T-helper 17 cell (primary cell): Measurements from ENCODE around the gene ZNF157. TPM values are rescaled to one million over a fixed set of nuclear protein-coding genes. Genes with fewer than 3 reads are reported as not detected.
"Not testable (repeated sequence)": the region's sequence is repeated elsewhere in the genome, so short reads cannot be mapped to it uniquely, and the experiment has no call there.

Experiments
- ATAC-seq: fragments of 150-1000 bp; cut with Tn5 transposase; 2 replicates; pipeline ENCODE4 v1.10.0; 2021; ENCODE audit warnings: mild to moderate bottlenecking, moderate library complexity
- DNase-seq, 3 donors: peaks; one replicate each; pipeline versions ENCODE4 v3.0.0 to v3.0.0-alpha.2; 2020 to 2021
- H3K9me3 ChIP-seq: one replicate; pipeline ENCODE4 v1.7.0; 2013; ENCODE audit warnings: low read length, mild to moderate bottlenecking; ENCODE audit not compliant: control insufficient read depth, poor library complexity, severe bottlenecking
- H3K27ac Mint-ChIP-seq: one replicate; pipeline ENCODE4 v1.8.0; 2022; ENCODE audit warnings: mild to moderate bottlenecking, moderate library complexity, mixed read lengths
- H3K27me3 Mint-ChIP-seq: one replicate; pipeline ENCODE4 v1.8.0; 2022; ENCODE audit warnings: mixed read lengths
- H3K36me3 Mint-ChIP-seq: one replicate; pipeline ENCODE4 v1.8.0; 2022; ENCODE audit warnings: low read depth, mixed read lengths
- H3K4me1 Mint-ChIP-seq: one replicate; pipeline ENCODE4 v1.8.0; 2022; ENCODE audit warnings: mild to moderate bottlenecking, mixed read lengths
- H3K4me3 Mint-ChIP-seq: one replicate; pipeline ENCODE4 v1.8.0; 2022; ENCODE audit warnings: mild to moderate bottlenecking, moderate library complexity, mixed read lengths
- total RNA-seq, 4 donors: library from RNA in 2 of 4; stranded (reverse) in 2 of 4; gene quantifications; one replicate each; pipeline ENCODE4 v1.2.3 and lab custom pipeline; 2022 to 2026

ZNF157 gene
- total RNA-seq (under 1 TPM; 0.47 to 0.55 TPM), total RNA-seq (lab: John Stamatoyannopoulos, UW) (0.58 to 0.60 reads per million in 2 donors)

DNA sequence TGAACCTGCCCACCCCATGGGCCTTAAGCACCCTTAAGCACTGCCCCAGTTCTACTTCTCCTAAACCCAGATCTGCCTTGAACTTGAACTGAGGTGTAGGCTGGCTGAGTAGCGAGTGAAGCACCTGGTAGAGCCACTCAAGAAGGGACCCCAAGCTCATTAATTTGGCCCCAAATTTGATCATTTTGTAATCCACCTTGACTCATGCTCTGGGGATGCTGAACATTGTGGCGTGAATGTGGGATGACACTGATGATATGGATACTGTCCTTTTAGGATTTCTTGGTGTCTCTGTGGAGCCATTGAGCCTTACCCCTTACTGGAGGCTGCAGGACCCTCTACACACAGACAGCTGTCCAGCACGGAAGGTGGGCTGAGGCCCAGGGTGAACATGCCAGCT, at the start of gene ZNF157:
TSS of gene ZNF157 (plus strand) at position 301 of the 400 bp plus-strand sequence. CDS start at position 392, 91 bp downstream.
- H3K9me3 ChIP-seq, result no peaks in the 10 kb centered on the region
- ATAC-seq (no peak), DNase-seq (no peak)
- H3K4me1 Mint-ChIP-seq, result peaks cover 9% of the 10 kb centered on the region
- H3K36me3 Mint-ChIP-seq, result no peaks in the 10 kb centered on the region
- no peak within 1 kb of the TSS for H3K4me3 Mint-ChIP-seq
- no peak within 1 kb of the TSS for H3K27ac Mint-ChIP-seq
- no peaks in the 10 kb centered on the region for H3K27me3 Mint-ChIP-seq

DNA sequence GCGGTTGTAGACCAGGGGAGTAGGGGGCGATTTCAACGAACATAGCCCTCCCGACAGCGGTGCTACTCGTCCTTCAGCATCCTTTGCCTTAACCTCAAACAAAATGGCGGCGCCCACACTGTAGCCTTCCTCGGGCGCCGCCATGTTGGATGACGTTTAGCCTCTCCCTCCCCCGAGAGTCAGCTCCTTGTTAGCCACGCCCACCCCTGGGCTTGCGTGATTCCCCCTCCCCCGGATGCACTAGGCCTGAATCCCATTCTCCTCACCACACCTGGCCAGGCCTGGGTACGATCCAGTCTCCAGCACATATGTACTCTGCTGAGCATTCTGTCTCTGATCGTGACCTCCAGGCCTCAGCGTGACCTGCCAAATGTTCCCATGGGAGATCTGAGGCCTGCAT, 49.0 kb upstream of the ZNF157 start:
- no peaks in the 10 kb centered on the region for H3K9me3 ChIP-seq
- DNase-seq, result no peak
- Mint-ChIP-seq H3K4me3 (no peak overlapping the region), H3K27ac (no peak overlapping the region), H3K36me3 (no peaks in the 10 kb centered on the region), H3K27me3 (no peaks in the 10 kb centered on the region), H3K4me1 (no peaks in the 10 kb centered on the region)
- ATAC-seq, result no peak

DNA sequence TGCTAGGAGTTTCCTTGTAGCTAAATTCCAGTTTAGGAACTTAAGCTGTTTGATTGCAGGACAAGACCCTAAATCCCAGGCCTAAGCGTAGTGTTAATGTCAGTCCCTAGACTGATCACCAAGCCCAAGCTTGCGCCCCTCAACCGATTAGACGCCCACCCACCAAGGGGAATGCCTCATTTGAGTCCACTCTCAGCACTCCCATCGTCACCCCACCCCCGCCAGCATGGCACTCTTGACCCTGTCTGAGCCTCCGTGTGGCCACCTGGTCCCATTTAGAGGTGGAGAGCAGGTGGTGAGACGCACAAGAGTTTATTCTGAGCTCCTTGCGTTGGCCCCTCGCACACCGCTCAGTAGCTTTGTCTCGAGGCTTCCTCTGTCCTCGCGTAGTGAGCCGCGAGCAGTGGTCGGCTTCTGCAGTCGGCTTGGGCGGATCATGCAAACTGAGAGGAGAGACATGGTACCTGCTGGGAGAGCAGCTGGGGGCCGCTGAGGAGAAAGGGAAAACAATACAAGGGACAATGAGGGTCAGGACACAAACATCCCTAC, 48.5 kb upstream of the ZNF157 start:
- no peak for DNase-seq
- H3K4me3 Mint-ChIP-seq, result no peak overlapping the region

DNA sequence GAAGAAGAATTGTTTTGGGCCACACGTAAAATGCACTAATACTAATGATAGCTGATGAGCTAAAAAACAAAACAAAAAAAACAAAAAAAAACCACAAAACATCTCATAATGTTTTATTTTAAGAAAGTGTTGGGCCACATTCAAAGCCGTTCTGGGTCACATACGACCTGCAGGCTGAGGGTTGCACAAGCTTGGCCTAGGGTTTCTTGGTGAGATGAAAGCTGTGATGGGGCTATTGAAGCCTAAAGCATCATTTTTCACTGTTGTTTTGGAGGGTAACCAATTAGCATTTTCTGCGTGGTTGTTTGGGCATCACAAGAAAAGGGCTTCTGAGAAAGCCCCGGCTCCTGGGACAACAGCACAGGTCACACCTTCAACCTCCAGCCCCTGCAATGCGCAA, 42.5 kb upstream of the ZNF157 start:
- DNase-seq (no peak), ATAC-seq (no peak)
- Mint-ChIP-seq H3K4me1 (no peaks in the 10 kb centered on the region), H3K27me3 (no peaks in the 10 kb centered on the region), H3K4me3 (no peak overlapping the region), H3K36me3 (no peaks in the 10 kb centered on the region), H3K27ac (no peak overlapping the region)
- H3K9me3 ChIP-seq, result no peaks in the 10 kb centered on the region

More for the DNA sequence above, 48.5 kb upstream of the ZNF157 start:
- no peaks in the 10 kb centered on the region for H3K9me3 ChIP-seq
- no peaks in the 10 kb centered on the region for H3K27me3 Mint-ChIP-seq
- no peak overlapping the region for H3K27ac Mint-ChIP-seq
- no peaks in the 10 kb centered on the region for H3K36me3 Mint-ChIP-seq
- H3K4me1 Mint-ChIP-seq, result no peaks in the 10 kb centered on the region
- ATAC-seq, result no peak

DNA sequence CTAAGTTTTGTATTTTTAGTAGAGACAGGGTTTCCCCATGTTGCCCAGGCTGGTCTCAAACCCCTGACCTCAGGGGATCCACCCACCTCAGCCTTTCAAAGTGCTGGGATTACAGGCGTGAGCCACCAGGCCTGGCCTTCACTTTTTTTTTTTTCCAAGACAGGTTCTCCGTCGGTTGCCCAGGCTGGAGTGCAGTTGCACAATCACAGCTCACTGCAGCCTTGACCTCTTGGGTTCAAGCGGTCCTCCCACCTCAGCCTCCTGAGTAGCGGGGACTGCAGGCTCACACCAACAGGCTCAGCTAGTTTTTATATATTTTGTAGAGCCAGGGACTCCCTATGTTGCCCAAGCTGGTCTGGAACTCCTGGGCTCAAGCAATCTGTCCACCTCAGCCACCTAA, 37.6 kb upstream of the ZNF157 start:
- ATAC-seq, H3K9me3 ChIP-seq, DNase-seq, H3K36me3 Mint-ChIP-seq, H3K4me1 Mint-ChIP-seq, H3K4me3 Mint-ChIP-seq, H3K27ac Mint-ChIP-seq, H3K27me3 Mint-ChIP-seq: not testable (repeated sequence)

DNA sequence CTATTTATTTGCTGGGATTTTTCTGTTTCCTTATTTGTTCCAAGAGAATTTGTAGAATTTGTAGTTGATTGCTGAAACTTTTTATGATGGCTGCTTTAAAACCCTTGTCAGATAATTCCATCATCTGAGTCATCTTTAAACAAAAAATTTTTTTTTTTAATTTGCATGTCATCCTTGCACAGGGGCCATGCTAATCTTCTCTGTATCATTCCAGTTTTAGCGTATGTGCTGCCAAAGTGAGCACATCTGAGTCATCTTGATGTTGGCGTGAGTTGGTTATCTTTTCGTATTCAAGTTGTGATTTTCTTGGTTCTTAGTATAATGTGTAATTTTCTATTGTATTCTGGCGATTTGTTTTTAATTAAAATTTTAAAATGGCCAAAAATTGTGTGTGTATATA, 18.7 kb upstream of the ZNF157 start:
- Mint-ChIP-seq H3K4me1 (no peaks in the 10 kb centered on the region), H3K27ac (no peak overlapping the region), H3K36me3 (no peaks in the 10 kb centered on the region), H3K4me3 (no peak overlapping the region), H3K27me3 (no peaks in the 10 kb centered on the region)
- no peaks in the 10 kb centered on the region for H3K9me3 ChIP-seq
- no peak for ATAC-seq
- DNase-seq, result no peak

DNA sequence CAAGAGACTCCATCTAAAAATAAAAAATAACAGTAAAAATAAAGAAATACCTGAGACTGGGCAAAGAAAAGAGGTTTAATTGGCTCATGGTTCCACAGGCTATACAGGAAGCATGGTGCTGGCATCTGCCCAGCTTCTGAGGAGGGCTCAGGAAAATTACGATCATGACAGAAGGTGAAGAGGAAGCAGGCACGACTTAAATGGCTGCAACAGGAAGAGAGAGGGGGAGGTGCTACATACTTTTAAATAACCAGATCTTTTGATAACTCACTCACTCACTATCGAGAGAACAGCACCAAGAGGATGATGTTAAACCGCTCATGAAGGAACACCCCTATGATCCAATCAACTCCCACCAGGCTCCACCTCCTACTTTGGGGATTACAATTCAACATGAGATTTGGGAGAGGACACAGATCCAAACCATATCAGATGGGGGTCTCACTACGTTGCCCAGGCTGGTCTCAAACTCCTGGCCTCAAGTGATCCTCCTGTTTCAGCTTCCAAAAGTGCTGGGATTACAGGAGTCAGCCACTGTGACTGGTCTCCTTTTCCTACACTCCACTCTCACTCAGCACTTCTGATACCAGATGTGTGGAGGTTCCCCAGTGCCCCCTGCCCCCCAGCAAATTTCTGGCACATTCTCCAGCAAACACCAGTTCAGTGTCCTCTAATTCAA, 11.9 kb upstream of the ZNF157 start:
- DNase-seq, result no peak
- ATAC-seq, result peak; percentile 19

DNA sequence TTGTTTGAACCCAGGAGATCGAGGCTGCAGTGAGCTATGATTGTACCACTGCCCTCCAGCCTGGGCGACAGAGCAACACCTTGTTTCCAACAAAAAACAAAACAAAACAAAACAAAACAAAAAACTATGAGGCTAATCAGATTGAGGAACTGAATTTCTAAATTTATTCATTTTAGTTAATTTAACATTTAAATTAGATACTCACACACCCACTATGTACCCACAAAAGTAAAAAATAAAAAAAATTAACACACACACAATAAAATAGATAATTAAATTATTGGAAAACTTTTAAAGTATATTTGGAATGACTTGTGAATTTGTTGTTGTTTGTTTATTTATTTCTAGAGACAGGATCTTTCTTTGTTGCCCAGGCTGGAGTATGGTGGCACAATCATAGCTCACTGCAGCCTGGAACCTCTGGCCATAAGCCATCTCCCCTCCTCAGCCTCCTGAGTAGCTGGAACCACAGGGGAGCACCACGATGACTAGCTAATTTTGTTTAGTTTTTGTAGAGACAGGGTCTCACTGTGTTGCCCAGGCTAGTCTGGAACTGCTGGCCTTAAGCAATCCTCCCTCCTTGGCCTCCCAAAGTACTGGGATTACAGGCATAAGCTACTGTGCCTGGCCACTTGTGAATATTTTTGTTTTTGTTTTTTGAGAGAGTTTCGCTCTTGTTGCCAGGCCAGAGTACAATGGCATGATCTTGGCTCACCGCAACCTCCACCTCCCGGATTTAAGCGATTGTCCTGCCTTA, 9.8 kb upstream of the ZNF157 start:
- H3K27me3 Mint-ChIP-seq, result no peaks in the 10 kb centered on the region
- no peaks in the 10 kb centered on the region for H3K9me3 ChIP-seq
- H3K36me3 Mint-ChIP-seq, result no peaks in the 10 kb centered on the region
- no peak overlapping the region for H3K4me3 Mint-ChIP-seq
- ATAC-seq, result no peak
- no peak for DNase-seq
- peaks cover 18% of the 10 kb centered on the region for H3K4me1 Mint-ChIP-seq
- H3K27ac Mint-ChIP-seq, result no peak overlapping the region

More for the DNA sequence above, 11.9 kb upstream of the ZNF157 start:
- Mint-ChIP-seq H3K27me3 (no peaks in the 10 kb centered on the region), H3K4me1 (peaks cover 18% of the 10 kb centered on the region), H3K27ac (peak overlapping the region; percentile 66), H3K4me3 (peak overlapping the region; percentile 71), H3K36me3 (no peaks in the 10 kb centered on the region)
- H3K9me3 ChIP-seq, result no peaks in the 10 kb centered on the region

DNA sequence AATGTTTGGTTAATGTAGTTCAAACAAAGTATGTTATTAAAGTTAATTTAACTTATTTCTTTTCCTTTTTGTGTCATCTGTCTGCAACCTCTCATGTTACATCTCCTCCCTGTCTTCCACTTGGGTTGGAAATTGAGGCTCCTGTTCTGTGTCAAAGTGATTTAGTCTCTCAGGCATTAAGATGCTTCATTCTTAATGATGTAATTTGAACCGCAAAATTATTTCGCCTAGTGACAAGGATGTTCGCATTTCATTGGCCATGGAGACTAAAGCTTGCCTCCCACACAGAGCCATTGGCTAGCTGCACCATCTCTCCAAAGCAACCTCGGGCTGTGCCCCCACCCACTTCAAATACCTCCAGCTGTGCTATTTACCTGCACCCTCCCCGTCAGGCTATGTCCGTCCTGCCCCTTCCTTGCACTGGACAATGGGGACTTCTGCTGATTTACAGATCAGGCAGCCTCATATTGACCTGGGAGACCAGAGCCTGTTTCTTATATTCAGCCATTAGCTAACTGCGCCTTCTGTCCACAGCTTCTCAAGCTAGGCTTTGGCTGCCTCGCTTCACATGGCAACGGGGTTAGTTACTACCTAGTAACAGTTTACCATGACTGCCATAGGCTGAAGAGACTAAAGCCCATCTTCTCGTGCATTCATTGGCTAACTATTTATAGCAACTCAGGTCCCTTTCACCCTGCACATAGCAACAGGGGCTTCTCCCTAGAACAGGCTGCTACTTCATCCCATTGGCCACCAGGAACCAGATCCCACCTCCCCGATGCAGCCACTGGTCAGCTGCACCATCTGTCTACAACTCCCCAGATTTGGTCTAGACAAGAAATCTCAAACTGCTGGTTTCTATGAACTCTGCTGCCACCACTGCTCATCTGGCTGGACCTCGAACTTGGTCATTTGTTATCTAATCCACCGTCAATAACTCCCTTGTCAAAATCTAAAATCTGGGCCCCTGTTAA, 8.6 kb upstream of the ZNF157 start:
- Mint-ChIP-seq H3K4me3 (no peak overlapping the region), H3K4me1 (peaks cover 25% of the 10 kb centered on the region), H3K27me3 (no peaks in the 10 kb centered on the region), H3K36me3 (no peaks in the 10 kb centered on the region), H3K27ac (peak overlapping the region; percentile 34)
- DNase-seq (peak; percentile 6 to 20 (median 12)), ATAC-seq (peak; percentile 75)
- no peaks in the 10 kb centered on the region for H3K9me3 ChIP-seq

DNA sequence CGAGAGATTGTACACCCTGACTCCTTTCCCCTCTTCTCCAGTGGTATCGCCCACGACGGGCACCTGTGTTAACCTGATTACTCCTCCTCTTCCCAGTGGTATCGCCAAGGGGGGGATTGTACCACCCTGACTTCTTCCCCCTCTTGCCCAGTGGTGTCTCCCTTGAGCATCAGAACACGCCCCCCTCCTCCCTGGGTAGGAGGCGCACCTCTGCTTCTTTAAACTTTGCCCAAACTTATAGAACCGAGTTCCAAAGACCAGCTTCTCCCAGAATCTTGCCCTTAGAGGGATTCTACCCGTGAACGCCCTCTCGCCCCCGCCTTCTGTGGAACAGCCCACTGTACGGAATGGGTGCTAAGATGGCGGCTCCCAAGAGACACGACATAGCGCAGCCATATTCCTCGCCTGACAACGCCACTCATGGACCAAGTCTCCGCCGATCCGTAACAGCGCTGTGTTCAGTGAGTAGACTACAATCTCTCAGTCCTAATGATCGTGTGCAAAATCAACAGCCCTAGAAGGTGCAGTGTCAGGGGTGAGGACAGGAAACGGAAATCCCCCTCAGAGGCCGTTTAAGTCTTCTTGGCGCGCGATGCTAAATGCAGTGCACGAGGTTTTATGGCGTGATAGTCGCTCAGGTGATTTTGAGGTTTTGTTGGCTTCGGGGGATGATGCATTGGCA, 4.2 kb upstream of the ZNF157 start:
- no peaks in the 10 kb centered on the region for H3K36me3 Mint-ChIP-seq
- ATAC-seq, result peak; percentile 81
- peak overlapping the region; percentile 95 for H3K27ac Mint-ChIP-seq
- peak overlapping the region; percentile 94 for H3K4me3 Mint-ChIP-seq
- DNase-seq, result peak; percentile 19 to 53 (median 45)
- peaks cover 17% of the 10 kb centered on the region for H3K4me1 Mint-ChIP-seq
- no peaks in the 10 kb centered on the region for H3K9me3 ChIP-seq
- no peaks in the 10 kb centered on the region for H3K27me3 Mint-ChIP-seq

DNA sequence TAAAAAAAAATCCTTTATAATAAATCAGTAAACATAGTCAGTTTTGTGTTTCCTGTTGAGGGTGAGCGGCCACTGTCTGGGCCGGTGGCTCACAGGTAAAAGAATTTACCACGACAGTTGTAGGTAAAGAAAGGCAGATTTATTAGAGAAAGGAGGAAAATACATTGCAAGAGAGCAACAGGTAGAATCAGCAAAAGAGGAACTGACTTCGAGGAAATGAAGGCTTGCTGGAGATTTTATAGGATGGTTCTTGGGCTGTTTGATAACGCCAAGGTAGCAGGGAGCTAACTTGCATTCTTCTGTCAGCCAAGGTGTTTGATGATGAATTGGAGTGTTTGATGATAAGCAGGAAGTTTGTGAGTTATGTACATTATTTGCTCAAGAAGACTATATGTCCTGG, 2.8 kb downstream of the ZNF157 start:
- Mint-ChIP-seq H3K36me3 (no peaks in the 10 kb centered on the region), H3K27me3 (no peaks in the 10 kb centered on the region), H3K27ac (no peak overlapping the region), H3K4me1 (no peaks in the 10 kb centered on the region), H3K4me3 (no peak overlapping the region)
- no peaks in the 10 kb centered on the region for H3K9me3 ChIP-seq
- DNase-seq, result no peak
- ATAC-seq, result no peak

DNA sequence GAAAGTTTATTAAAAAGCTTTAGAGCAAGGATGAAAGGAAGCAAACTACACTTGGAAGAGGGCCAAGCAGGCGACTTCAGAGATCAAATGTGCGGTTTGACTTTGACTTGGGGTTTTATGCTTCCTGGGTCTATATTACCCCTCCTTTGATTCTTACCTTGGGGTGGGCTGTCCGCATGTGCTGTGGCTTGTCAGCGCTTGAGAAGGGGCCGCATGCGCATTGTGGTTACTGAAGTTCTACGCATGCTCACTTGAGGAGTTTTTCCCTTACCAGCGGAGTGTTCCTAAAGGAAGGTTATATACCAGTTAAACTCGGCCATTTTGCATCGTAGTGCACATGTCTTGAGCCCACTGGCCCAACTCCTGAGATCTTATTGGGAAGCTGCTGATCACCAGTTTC, 9.9 kb downstream of the ZNF157 start:
- no peaks in the 10 kb centered on the region for H3K27me3 Mint-ChIP-seq
- H3K4me3 Mint-ChIP-seq, result peak overlapping the region; percentile 74
- peak overlapping the region; percentile 87 for H3K27ac Mint-ChIP-seq
- DNase-seq (peak; percentile 28 to 63 (median 38)), ATAC-seq (peak; percentile 94)
- H3K9me3 ChIP-seq, result no peaks in the 10 kb centered on the region
- no peaks in the 10 kb centered on the region for H3K36me3 Mint-ChIP-seq
- peaks cover 11% of the 10 kb centered on the region for H3K4me1 Mint-ChIP-seq
